HTR-8/SVneo (cell line): Measurements from ENCODE around the gene DIMT1.
A peak's percentile ranks its signal among the peaks of the same experiment; 100 is the strongest.

ENCODE experiments used
- DNase-seq: peaks from one replicate; pipeline ENCODE4 v3.0.0; 2011; ENCODE audit warnings: low spot score, mixed read lengths; ENCODE audit not compliant: insufficient read length
- FAIRE-seq: peaks from 2 replicates; lab custom pipeline; 2011; peaks lifted over from hg19 to GRCh38; lab: Jason Lieb, UNC

Gene DIMT1

GRCh38 chr5:62372600-62372999 lies 31.1 kb downstream of the DIMT1 start:
- no peak for DNase-seq
- FAIRE-seq, result no peak

- FAIRE-seq, result no peak
These were observed 32.3 kb downstream of the DIMT1 start for GRCh38 chr5:62371409-62371808.

GRCh38 chr5:62369039-62369438 lies 34.7 kb downstream of the DIMT1 start:
- DNase-seq (no peak), FAIRE-seq (no peak)

More at GRCh38 chr5:62371409-62371808, 32.3 kb downstream of the DIMT1 start:
- no peak for DNase-seq

GRCh38 chr5:62362701-62363100 lies 41.0 kb downstream of the DIMT1 start:
- FAIRE-seq, result no peak
- DNase-seq, result no peak

GRCh38 chr5:62354028-62354874 lies 49.5 kb downstream of the DIMT1 start:
- no peak for FAIRE-seq
- DNase-seq, result peak; percentile 39

- DNase-seq, result no peak
- FAIRE-seq, result no peak
These were observed 54.8 kb downstream of the DIMT1 start for GRCh38 chr5:62348723-62349481.

- DNase-seq (no peak), FAIRE-seq (no peak)
These were observed 55.8 kb downstream of the DIMT1 start for GRCh38 chr5:62347928-62348327.

GRCh38 chr5:62346748-62347147 lies 57.0 kb downstream of the DIMT1 start:
- FAIRE-seq (no peak), DNase-seq (no peak)

GRCh38 chr5:62343428-62343827 lies 60.3 kb downstream of the DIMT1 start:
- FAIRE-seq (no peak), DNase-seq (no peak)

- DNase-seq (no peak), FAIRE-seq (no peak)
These were observed 61.2 kb downstream of the DIMT1 start for GRCh38 chr5:62342476-62342837.

- FAIRE-seq, result no peak
These were observed 61.8 kb downstream of the DIMT1 start for GRCh38 chr5:62341783-62342475.

GRCh38 chr5:62340979-62341378 lies 62.7 kb downstream of the DIMT1 start:
- FAIRE-seq, result no peak

More at GRCh38 chr5:62341783-62342475, 61.8 kb downstream of the DIMT1 start:
- no peak for DNase-seq

GRCh38 chr5:62340392-62340791 lies 63.3 kb downstream of the DIMT1 start:
- DNase-seq (no peak), FAIRE-seq (no peak)

More at GRCh38 chr5:62340979-62341378, 62.7 kb downstream of the DIMT1 start:
- no peak for DNase-seq
